Stimulated activated CD4-positive, alpha-beta T cell treated with anti-CD3 and anti-CD28 coated beads, Interleukin-1b, Interleukin-23, amount 100 ng/mL, for 24 hours (primary cell): ENCODE measurements around the gene JAM3.
A peak's percentile ranks its signal among the peaks of the same experiment; 100 is the strongest.

Experiments used
- DNase-seq, 4 experiments: peaks; one replicate each; pipeline ENCODE4 v3.0.0-alpha.2; 2020; ENCODE audit warnings: low read depth in 4 of 4, low spot score in 1 of 4

Gene JAM3

GRCh38 chr11:134068829-134069425, at the start of gene JAM3:
JAM3 (plus strand) TSS chr11:134069072; CDS start chr11:134069084, 12 bp downstream.
- peak; percentile 90 to 96 (median 94) for DNase-seq

- DNase-seq = no peak
Observed at GRCh38 chr11:134019500-134019899, 49.4 kb upstream of the JAM3 start.

DNA sequence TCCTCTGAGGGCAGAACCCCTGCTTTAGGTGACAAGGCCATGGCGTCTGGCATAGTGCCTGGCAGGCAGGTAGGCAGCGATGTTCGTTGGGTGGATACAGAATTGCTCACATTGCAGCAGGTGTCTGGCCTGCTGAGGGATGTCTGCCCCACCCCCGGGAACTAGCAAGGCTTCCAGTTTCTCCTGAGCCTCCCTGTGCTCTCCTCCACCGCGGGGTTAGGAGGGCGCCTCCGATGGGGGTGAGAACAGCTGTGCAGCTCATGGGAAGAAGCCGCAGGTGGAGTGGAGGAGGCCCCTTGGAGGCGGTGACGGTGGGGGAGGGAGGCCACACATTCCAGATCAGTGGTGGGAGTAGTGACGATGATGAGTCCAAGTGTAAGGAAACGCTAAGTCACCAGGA, 48.3 kb upstream of the JAM3 start:
- no peak for DNase-seq

DNA sequence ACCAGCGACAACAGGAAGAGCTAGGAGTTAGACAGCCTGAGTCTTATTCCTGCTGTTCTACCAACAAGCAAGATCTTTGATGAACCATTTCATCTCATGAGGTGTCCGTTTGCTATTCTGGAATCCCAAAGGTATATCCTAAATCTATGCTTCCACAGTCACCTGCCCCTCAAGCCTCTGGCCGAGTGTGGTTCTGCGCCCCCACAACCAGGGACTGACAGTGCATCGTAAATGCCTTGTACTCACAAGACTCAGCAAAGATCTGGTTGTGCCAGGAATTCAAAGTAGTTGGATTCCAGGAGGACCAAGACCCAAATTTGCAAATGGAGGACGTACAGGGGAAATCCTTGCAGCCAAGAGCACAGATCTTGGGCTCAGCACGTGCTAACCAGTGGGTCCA, 47.5 kb upstream of the JAM3 start:
- DNase-seq = no peak

- no peak for DNase-seq
Observed at GRCh38 chr11:134022748-134023147, 46.1 kb upstream of the JAM3 start.

GRCh38 chr11:134024420-134025081, 44.3 kb upstream of the JAM3 start:
- peak in 1 of 4 experiments; percentile 35 for DNase-seq

- no peak for DNase-seq
Observed at GRCh38 chr11:134025082-134025429, 43.8 kb upstream of the JAM3 start.

- no peak for DNase-seq
Observed at GRCh38 chr11:134026655-134027343, 42.1 kb upstream of the JAM3 start.

DNA sequence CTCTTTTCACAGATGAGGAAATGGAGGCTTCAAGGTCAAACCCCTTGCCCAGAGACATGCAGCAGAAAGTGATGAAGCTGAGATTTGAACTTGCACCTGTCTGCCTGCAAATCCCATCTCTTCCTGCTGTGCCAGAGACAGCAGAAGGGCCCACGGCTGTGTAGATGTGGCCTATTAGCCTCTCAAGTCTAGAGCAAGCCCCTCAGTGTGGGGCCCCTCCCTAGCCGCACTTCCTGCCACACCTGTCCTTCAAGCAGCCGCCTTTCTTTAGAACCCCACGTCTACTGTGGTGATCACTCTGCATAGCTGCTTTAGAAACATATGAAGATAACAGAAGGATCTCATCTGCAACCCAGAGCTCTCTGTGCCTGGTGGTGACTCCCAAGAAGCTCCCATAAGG, 41.2 kb upstream of the JAM3 start:
- no peak for DNase-seq

DNA sequence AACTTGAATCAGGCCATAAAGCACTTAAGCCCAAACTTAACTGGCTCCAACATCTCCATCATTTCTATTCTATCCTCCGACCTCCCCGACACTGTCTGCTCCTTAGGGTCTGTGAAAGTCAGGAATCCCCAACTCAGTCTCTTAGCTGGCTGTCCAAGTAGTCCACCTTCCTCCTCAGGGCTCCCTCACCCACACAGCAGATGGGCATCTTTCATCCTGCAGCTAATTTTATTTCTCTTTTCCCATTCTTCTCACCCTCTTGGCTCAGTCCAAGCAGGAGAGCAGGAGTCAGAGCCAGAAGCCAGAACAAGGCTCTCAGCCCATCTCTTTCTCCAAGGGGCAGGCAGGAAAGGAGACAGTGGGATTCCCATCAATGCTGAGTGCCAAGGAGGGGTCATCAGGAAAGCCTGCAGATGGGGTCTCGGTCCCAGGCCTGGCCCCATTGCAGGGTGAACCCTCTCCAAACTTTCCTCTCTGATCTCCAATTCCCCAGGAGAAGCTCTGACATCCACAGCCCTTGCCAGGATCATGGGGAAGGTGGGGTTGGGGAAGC, 40.4 kb upstream of the JAM3 start:
- DNase-seq = no peak

- no peak for DNase-seq
Observed at GRCh38 chr11:134030853-134031252, 38.0 kb upstream of the JAM3 start.

- DNase-seq = no peak
Observed at GRCh38 chr11:134032043-134032442, 36.8 kb upstream of the JAM3 start.

- DNase-seq = no peak
Observed at GRCh38 chr11:134032501-134033091, 36.3 kb upstream of the JAM3 start.

- DNase-seq = no peak
Observed at GRCh38 chr11:134033276-134033675, 35.6 kb upstream of the JAM3 start.

DNA sequence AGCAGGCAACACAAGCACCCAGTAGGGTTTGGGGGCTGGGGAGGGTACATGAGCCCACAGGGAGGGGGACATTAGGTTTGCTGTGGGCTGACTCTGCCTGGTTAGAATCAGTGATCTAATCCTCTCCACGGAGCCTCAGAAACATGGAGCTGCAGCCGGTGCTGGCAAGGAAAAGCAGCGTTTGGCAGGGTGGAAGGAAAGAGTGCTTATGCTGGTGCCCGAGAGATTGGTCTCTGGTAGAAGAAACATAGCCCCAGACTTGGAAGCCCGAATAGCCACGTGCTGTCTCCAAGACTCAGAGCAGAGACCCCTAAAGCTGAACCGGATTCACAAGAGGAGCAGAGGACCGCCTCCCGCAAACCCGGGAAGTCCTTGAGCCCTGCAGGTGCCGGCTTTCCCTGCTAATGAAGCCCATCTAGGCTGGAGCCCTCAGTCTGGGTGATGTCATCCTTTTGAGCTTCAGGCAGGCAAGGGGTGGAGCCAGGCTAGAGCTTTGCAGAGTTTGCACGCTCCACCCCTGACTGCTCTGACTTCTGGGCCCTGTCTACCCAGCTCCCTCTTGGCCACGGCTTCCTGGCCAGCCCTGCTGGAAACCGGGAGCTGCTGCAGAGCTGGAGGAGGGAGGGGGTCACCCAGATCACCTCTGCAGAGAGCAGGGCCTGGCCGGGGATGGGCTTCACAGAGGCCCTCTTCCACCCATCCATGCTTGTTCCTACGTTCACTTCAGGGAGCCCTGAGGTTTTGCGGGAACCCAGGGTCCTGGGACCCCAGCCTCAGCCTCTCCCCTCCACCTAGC, 35.0 kb upstream of the JAM3 start:
- peak in 3 of 4 experiments; percentile 26 to 50 (median 46) for DNase-seq

GRCh38 chr11:134034496-134035381, 34.1 kb upstream of the JAM3 start:
- no peak for DNase-seq

DNA sequence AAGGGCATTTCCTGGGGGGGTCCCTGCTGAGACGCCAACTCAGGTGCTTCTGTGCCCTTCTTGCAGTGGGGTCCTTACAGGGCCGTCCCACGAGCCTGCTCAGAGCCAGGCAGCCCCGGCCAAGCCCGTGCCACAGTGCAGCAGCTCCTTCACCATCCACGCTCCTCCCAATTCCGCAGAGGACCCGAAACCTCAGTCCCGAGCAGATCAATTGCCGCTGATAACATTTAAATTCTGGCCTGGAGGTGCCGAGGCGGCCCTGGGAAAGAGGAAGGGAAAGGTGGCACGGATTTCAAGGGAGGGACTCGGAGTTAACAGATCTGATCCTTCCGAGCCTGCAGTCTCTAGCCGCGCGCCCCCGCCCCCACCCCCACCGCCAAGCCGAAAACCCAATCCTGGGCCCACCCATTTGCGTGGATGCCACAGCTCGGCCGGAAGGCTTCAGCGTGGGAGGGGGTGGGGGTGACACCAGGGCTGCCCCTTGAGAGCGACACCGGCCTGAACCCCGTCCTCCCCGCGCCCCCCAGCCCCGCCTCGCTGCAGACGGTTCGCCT, 32.3 kb upstream of the JAM3 start:
- DNase-seq = no peak

DNA sequence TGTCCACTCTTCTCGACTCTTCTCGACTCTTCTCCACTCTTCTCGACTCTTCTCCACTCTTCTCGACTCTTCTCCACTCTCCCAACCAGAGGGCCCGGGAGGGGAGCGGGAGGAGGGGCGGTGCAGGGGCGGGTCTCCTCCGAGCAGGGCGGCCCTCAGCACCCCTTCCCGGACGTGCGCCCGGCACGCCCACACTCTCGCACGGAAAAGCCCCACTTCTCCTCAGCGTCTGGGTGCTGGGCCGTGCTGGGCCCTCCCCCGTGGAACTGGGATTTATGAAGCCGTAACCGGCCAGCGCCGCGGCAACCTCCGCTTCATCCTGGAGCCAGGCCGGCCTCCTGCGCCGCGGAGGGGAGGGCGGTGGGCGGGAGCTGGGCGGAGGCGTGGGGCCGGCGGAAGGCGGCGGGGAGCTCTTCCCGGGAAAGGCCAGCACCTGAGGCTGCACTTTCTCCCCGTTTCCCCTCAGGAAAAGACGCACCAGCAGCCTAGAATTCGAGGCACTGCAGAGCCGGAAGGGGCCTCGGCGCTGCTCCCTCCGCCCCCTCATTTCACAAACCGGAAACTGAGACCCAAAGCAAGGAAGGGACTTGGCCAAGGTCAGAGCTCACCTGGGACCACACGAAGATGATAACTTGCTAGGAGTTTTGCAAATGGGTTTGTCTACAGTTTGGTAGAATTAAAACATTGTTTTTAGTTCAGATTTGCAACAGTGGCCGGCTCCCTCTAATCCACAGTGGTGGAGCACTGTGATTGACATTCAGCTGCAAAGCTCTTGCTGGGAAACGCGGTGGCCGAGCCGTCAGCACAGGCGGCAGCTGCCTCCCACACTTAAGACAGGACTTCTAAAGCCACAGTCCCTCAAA, 31.6 kb upstream of the JAM3 start:
- peak in 2 of 4 experiments; percentile 19 to 48 for DNase-seq
